Embryonic facial prominence (tissue), 1 donor: ENCODE results near the gene KPNA4.
"Not testable (repeated sequence)": the region's sequence is repeated elsewhere in the genome, so short reads cannot be mapped to it uniquely, and the experiment has no call there.

Experiments
- DNase-seq: peaks from one replicate; pipeline ENCODE4 v3.0.0-alpha.2; 2016; ENCODE audit errors: extremely low spot score

The KPNA4 gene

GRCh38 chr3:160573955-160574525 lies 8.7 kb upstream of the KPNA4 start:
- DNase-seq, result not testable (repeated sequence)

DNA sequence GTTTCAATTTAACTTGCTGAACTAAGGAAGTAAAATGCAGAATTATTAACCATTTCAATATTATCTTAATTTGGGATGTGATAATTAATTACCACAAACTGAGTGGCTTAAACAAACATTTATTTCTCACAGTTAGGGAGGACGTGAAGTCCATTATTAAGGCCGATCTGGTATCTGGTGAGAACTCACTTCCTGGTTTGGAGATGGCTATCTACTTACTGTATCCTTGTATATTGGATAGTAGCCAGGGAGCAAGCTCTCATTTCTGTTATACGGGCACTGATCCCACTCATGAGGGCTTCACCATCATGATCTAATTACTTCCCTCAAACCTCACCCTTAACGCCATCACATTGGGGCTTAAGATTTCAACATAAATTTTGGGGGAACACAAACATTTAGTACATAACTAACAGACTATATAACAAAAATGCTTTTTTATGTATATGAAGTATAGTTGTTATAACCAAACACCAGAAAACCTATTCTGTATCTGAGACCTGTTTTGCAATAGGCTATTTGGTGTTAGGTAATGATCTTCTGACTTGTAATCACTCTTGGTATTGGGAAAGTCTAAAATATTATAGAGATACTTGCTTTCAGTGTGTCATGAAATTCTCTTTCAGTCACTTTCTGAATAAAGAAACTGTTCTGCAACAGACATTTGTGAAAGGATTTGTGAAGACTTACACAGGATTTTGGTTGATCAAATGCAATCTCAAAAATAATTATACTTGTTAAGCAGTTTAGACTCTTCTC lies 4.7 kb upstream of the KPNA4 start:
- no peak for DNase-seq

DNA sequence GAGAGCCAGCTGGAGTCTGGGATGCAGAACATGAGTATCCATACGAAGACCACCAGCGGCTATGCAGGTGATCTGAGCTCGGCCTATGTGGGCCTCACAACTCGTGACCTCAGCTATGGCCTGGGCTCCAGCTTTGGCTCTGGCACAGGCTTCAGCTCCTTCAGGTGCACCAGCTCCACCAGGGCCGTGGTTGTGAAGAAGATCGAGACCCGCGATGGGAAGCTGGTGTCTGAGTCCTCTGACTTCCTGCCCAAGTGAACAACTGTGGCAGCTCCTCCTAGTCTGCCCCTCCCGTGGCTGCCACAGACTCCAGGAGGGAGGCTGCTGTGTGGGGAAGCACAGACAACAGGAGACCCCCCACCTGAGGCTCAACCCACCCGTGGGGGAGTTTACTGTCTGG lies 3.6 kb upstream of the KPNA4 start:
- no peak for DNase-seq

- DNase-seq, result no peak
Observed at GRCh38 chr3:160567774-160568173, 2.4 kb upstream of the KPNA4 start.

DNA sequence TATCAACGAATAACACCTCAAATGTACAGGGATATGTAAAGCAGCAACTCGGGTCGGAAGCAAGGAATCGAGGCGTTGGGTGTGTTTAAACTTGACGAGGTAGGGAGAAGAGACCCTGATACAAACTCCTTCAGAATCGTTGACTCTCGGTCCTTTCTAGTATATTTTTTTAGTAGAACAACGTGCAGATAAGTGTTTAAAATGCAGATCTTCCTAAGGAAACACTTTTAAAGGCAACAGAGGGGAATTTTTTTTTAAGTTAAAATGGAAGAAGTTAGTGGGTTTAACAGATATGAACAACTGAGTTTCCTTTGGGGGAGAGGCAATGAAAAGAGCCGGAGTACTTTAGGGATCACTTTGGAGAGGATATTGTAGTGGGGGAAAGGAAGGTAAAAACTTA lies 1.1 kb upstream of the KPNA4 start:
- no peak for DNase-seq

- no peak for DNase-seq
Observed at GRCh38 chr3:160564949-160565441, 376 bp downstream of the KPNA4 start.

- DNase-seq, result no peak
Observed at GRCh38 chr3:160564258-160564911, 986 bp downstream of the KPNA4 start.

- no peak for DNase-seq
Observed at GRCh38 chr3:160562952-160563351, 2.4 kb downstream of the KPNA4 start.

- DNase-seq, result no peak
Observed at GRCh38 chr3:160557571-160557970, 7.8 kb downstream of the KPNA4 start.

DNA sequence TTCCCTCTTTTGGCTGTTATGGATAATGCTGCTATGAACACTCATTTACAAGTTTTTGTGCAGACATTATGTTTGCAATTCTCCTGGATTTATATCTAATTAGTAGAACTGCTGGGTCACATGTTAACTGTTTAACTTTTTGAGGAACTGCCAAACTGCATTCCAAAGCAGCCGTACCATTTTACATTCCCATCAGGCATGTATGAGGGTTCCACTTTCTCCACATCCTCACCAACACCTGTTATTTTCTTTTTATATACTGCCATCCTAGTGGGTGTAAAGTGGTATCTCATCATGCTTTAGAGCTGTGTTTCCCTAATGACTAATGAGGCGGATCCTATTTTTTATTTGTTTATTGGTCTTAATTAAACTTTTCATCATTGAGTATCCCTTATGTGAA lies 9.2 kb downstream of the KPNA4 start:
- DNase-seq, result no peak

GRCh38 chr3:160554980-160555379 lies 10.4 kb downstream of the KPNA4 start:
- DNase-seq, result no peak

DNA sequence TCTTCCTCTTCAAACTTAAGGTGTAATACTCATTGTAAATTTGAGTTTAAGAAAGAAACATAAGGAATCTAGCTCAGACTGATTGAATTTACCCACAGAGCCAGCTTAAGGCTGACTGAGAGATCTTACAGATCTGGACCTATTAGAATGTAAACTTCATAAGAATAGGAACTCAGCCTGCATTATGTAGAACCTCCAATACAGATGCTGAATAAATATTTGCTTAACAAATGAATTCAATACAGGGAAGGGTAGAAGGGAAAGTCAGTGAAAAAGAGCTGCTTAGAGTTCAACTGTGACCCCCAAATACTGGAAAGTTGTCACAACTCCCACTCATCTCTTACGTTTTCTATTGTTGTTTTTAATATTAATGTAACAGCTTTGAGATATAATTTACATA lies 11.5 kb downstream of the KPNA4 start:
- no peak for DNase-seq

- DNase-seq, result no peak
Observed at GRCh38 chr3:160546727-160547126, 18.6 kb downstream of the KPNA4 start.

DNA sequence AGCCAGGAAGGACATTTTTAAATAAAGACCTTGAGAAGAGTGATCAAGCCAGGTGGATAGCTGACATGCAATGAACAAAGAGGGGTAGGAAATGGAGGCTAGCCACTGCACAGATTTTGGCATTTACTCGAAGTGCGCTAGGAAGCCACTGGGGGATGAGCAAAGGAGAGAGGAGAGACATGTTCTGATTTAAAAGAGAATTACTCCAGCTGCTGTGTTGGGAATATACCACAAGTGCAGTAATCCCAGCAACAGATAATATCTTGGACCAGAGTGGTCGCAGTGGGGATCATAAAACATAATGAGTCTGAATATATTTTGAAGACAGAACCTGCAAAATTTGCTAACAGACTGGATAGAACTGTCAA lies 19.9 kb downstream of the KPNA4 start:
- no peak for DNase-seq

- no peak for DNase-seq
Observed at GRCh38 chr3:160544844-160545503, 20.4 kb downstream of the KPNA4 start.

- no peak for DNase-seq
Observed at GRCh38 chr3:160540551-160540950, 24.8 kb downstream of the KPNA4 start.

DNA sequence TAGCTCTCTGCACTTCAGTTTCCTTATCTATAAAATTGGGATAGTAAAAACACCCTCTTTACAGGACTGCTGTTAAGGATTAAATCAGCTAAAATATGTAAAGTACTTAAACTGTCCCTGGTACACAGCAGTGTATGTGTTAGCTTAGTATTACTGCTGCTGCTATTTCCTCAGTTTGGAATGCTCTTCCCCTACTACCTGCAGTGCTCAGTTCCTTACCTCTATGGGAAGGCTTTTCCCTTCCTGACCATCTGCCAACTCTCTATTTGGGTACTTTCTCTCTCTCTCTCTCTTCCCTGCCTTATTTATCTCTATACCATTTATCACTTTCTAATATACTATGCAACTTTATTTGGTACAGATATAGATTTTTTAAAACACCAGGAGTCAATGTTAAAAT lies 26.5 kb downstream of the KPNA4 start:
- no peak for DNase-seq

DNA sequence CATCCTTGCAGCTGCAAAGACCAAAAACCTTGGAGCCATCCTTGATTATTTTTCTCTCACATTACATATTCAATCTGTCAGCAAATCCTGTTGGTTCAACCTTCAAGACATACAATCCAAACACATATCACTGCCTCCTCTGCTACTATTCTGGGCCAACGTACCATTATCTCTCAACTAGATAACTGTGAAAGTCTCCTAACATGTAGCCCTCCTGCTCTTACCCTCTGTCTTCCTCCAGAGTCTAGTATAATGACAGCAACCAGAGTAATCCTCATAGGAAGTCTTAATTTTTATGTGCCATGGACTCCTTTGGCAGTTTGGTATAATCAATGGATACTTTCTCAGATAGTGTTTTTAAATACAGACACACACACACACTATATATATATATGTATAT lies 27.6 kb downstream of the KPNA4 start:
- DNase-seq, result no peak

DNA sequence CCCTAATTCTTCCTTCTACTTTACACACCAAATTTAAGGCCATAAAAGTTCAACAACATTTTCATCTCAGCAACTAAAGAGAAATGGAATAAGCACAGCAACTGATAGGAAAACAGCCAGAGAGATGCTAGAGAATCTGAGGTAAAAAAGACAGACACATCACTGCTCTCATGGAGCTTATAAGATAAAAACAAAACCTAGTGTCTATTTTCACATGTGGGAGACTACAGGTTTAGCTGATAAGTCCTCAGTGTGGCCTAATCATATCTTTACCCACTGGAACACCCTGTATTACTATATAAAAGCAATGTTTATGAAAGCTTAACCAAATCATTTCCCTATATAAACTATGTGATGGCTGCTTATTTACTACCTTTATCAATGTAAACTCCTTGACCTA lies 33.0 kb downstream of the KPNA4 start:
- DNase-seq, result no peak

DNA sequence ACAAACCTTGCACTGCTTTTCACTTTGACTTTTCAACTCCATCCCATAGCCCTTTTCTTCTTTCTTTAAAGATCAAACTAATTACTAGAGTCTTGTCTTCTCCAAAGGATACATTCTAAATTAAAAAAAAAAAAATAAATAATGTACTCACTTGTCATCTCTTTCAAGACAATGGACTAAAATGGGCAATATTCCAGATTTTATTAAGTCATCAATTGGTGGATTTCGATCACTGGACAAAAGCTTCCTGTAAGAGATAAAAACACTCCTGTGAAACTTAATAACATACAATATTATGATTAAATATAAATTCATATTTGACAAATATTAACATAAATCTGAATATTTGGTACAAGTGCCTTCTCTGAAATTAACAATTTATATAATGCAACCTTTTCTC lies 34.1 kb downstream of the KPNA4 start:
- no peak for DNase-seq

DNA sequence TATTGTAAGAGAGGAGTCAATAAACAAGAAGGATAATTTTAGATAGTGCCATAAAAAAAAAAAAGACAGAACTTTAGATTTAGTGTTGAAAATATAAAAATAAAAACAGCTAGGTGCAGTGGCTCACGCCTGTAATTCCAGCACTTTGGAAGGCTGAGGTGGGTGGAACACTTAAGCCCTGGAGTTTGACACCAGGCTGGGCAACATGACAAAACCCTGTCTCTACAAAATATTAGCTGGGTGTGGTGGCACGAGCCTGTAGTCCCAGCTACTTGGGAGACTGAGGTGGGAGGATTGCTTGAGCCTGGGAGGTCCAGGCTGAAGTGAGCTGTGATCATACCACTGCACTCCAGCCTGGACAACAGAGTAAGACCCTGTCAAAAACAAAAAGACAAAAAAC lies 49.0 kb downstream of the KPNA4 start:
- DNase-seq, result not testable (repeated sequence)

DNA sequence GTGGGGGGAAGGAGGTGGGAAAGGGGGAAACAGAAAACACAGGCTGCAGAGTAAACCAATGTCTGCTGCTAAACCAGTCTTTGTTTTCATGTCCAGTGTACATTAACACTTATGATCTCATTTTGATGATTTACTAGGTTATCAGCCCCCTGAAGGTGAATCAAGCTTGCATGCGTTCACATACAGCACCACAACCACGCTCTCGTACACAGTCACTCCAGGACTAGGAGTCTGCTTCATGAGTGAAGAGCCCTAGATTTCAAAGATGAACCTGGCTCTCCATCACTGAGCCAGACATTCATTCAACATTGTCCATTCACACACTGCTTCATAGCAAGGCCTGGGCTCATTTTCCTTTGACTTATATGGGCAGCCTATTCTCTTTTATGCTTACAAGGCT lies 64.0 kb downstream of the KPNA4 start:
- no peak for DNase-seq

DNA sequence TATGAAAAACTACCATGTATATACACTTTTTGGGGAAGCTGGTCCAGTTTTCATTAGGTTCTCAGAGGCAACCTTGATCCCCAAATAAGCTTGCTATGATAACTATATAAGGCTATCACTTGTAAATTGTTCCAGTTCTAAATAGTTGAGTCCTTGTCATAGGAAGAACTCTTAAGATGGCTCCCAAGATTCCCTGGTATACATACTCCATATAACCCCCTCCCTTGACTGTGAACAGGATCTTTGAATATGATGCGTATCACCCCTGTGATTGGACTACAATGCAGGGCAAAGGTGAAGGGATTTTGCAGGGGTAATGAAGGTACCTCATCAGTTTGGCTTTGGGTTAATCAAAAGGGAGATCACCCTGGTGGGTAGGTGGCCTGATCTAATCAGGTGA lies 67.2 kb downstream of the KPNA4 start:
- no peak for DNase-seq
